DND-41 (cell line): ENCODE data around the gene TFDP2.

Experiments
- EZH2 ChIP-seq: IDR thresholded peaks from 3 replicates; pipeline ENCODE4 v1.6.1; 2012; ENCODE audit warnings: borderline replicate concordance, low read depth, mild to moderate bottlenecking, moderate library complexity, low read length, inconsistent platforms; ENCODE audit not compliant: severe bottlenecking
- TF ChIP-seq, protein P1 (sequence below): IDR thresholded peaks from 2 replicates; pipeline ENCODE4 v1.5.1; 2012; ENCODE audit warnings: borderline replicate concordance, low read length, moderate library complexity, mild to moderate bottlenecking; ENCODE audit not compliant: poor library complexity, severe bottlenecking; ENCODE audit errors: extremely low read depth

DNA sequence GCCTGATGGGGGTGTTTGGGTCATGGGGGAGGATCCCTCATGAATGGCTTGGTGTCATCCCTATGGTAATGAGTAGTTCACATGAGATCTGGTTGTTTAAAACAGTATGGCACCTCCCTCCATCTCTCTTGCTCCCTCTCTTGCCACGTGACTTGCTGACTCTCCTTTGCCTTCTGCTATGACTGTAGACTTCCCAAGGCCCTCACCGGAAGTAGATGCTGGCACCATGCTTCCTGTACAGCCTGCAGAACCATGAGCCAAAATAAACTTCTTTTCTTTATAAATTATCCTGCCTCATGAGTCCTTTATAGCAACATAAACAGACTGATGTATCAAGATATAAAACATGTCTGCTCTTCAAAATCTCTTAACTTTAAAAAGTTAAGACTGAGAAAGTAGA is 96.1 kb downstream of the TFDP2 start:
- TF ChIP-seq, protein P1, sequence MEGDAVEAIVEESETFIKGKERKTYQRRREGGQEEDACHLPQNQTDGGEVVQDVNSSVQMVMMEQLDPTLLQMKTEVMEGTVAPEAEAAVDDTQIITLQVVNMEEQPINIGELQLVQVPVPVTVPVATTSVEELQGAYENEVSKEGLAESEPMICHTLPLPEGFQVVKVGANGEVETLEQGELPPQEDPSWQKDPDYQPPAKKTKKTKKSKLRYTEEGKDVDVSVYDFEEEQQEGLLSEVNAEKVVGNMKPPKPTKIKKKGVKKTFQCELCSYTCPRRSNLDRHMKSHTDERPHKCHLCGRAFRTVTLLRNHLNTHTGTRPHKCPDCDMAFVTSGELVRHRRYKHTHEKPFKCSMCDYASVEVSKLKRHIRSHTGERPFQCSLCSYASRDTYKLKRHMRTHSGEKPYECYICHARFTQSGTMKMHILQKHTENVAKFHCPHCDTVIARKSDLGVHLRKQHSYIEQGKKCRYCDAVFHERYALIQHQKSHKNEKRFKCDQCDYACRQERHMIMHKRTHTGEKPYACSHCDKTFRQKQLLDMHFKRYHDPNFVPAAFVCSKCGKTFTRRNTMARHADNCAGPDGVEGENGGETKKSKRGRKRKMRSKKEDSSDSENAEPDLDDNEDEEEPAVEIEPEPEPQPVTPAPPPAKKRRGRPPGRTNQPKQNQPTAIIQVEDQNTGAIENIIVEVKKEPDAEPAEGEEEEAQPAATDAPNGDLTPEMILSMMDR = no peak
- TF ChIP-seq EZH2 = no peak
